ENCODE results near the gene KLHL30.
"Not testable (repeated sequence)": the region's sequence is repeated elsewhere in the genome, so short reads cannot be mapped to it uniquely, and the experiment has no call there.

KLHL30 gene

GRCh38 chr2:238113611-238114010 lies 24.9 kb upstream of the KLHL30 start:
- no peak overlapping the region for H3K27ac ChIP-seq
- no peak for TF ChIP-seq ZFX (IDR thresholded peaks at IDR 0.05)

- TF ChIP-seq ZFX (IDR thresholded peaks at IDR 0.05) (no peak), CTCF (conservative IDR thresholded peaks at IDR 0.05) (no peak)
Observed at GRCh38 chr2:238114331-238114841, 24.1 kb upstream of the KLHL30 start.

GRCh38 chr2:238114851-238115660 lies 23.4 kb upstream of the KLHL30 start:
- no peak overlapping the region for H3K27ac ChIP-seq
- TF ChIP-seq CTCF (conservative IDR thresholded peaks at IDR 0.05) (no peak), ZFX (IDR thresholded peaks at IDR 0.05) (no peak)

More at GRCh38 chr2:238114331-238114841, 24.1 kb upstream of the KLHL30 start:
- no peak overlapping the region for H3K27ac ChIP-seq

- H3K27ac ChIP-seq = not testable (repeated sequence)
Observed at GRCh38 chr2:238115709-238116108, 22.8 kb upstream of the KLHL30 start.

GRCh38 chr2:238116298-238117198 lies 21.9 kb upstream of the KLHL30 start:
- no peak overlapping the region for H3K27ac ChIP-seq
- TF ChIP-seq CTCF (conservative IDR thresholded peaks at IDR 0.05) (no peak), ZFX (IDR thresholded peaks at IDR 0.05) (no peak)

GRCh38 chr2:238117199-238118154 lies 21.0 kb upstream of the KLHL30 start:
- TF ChIP-seq ZFX (IDR thresholded peaks at IDR 0.05) (no peak), CTCF (conservative IDR thresholded peaks at IDR 0.05) (no peak)
- H3K27ac ChIP-seq = no peak overlapping the region

GRCh38 chr2:238119756-238120462 lies 18.6 kb upstream of the KLHL30 start:
- no peak for TF ChIP-seq ZFX (IDR thresholded peaks at IDR 0.05)
- TF ChIP-seq CTCF (conservative IDR thresholded peaks at IDR 0.05) = no peak
- no peak overlapping the region for H3K27ac ChIP-seq

Measured in C4-2B (cell line).